ENCODE measurements around the gene TRIM38.
A peak's percentile ranks its signal among the peaks of the same experiment; 100 is the strongest.

TRIM38 gene

DNA sequence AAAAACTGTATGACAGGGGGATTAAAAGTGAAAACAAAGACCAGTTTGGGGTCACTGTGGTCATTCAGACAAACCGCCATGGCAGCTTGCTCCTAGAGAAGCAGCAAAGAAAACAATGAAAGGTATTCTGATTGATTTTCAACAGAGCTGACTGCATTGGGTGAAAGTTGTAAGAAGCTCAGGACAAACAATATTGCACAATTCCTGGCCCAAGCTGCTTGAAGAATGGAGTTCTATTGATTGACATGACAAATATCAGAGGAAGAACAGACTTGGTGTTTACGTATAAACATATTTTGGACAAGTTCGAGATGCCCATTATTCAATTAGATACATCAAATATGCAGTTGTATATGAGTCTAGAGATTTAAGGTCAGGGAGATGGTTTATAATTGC lies 62.0 kb downstream of the TRIM38 start:
- Histone ChIP-seq H3K4me1 (ENCODE audit: control insufficient read depth, low read depth, low read length) (peaks cover 6% of the 10 kb centered on the region), H3K4me3 (ENCODE audit: low read length) (no peak overlapping the region), H2BK5ac (ENCODE audit: low read length) (no peak overlapping the region)

DNA sequence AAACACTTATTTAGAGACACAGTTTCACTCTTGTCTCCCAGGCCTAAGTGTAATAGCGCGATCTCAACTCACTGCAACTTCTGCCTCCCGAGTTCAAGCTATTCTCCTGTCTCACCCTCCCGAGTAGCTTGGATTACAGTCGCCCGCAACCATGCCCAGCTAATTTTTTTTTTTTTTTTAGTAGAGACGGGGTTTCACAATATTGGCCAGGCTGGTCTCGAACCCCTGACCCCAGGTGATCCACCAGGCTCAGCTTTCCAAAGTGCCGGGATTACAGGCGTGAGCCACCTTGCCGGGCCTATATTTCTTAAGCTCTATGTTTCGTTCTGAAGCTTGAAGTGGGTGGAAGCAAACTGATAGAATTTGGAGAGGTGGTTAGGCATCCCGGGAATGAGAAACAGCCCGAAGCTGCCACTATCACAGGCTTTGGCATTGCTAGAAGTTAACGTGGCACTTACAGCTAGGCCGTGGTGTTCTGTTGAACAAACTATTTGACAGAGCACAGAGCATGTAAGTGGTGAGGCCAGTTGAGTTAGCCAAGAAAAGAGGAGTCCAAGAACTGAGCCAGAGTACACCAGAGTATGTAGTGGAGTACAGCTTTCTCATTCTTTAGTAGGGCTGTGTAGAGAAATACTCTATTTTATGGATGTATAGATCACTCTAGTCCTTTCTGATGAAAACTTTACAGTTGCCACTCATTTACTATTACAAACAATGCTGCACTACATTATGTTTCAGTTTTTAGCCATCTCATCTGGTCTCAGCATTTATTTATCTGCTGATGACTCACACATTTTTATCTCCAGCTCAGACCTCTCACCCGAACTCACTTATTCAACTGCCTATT lies 62.7 kb downstream of the TRIM38 start:
- Histone ChIP-seq H2BK120ac (ENCODE audit: low read depth, low read length) (peak overlapping the region; percentile 56), H3K18ac (ENCODE audit: low read length) (peak overlapping the region; percentile 64), H3K4ac (ENCODE audit: low read depth, low read length) (no peak overlapping the region), H2BK5ac (ENCODE audit: low read length) (peak overlapping the region; percentile 52), H4K5ac (ENCODE audit: low read length) (no peak overlapping the region), H3K56ac (ENCODE audit: low read length) (peak overlapping the region; percentile 89), H3K4me3 (ENCODE audit: low read length) (no peak overlapping the region), H3K36me3 (ENCODE audit: control insufficient read depth, insufficient read depth, low read length) (no peaks in the 10 kb centered on the region), H3K9ac (ENCODE audit: low read length) (peak overlapping the region; percentile 86), H3K4me1 (ENCODE audit: control insufficient read depth, low read depth, low read length) (peaks cover 6% of the 10 kb centered on the region), H4K8ac (ENCODE audit: low read depth, low read length) (no peak overlapping the region), H3K27me3 (ENCODE audit: insufficient read depth, low read length, poor library complexity) (no peaks in the 10 kb centered on the region), H3K27ac (ENCODE audit: low read depth, low read length) (peak overlapping the region; percentile 46), H3K23ac (ENCODE audit: low read length) (no peak overlapping the region), H3K4me2 (ENCODE audit: low read length) (no peak overlapping the region), H3K79me2 (ENCODE audit: control insufficient read depth, insufficient read depth, low read length) (no peaks in the 10 kb centered on the region), H2BK15ac (replicated peaks; ENCODE audit: low read depth) (peak overlapping the region; percentile 75), H2AK5ac (ENCODE audit: low read length) (no peak overlapping the region), H3K79me1 (ENCODE audit: low read length) (no peaks in the 10 kb centered on the region)
- no CpG with 5 or more reads among the region's 17 CpGs for WGBS (ENCODE audit: extremely low coverage, insufficient coverage, low lambda C conversion rate)
- DNase-seq = peak; percentile 71

More for the DNA sequence above, 62.0 kb downstream of the TRIM38 start:
- H2AK5ac ChIP-seq (ENCODE audit: low read length) = no peak overlapping the region
- no peak overlapping the region for H3K18ac ChIP-seq (ENCODE audit: low read length)
- no peak overlapping the region for H3K9ac ChIP-seq (ENCODE audit: low read length)
- no peak overlapping the region for H4K8ac ChIP-seq (ENCODE audit: low read depth, low read length)
- H3K79me2 ChIP-seq (ENCODE audit: control insufficient read depth, insufficient read depth, low read length) = no peaks in the 10 kb centered on the region
- H3K56ac ChIP-seq (ENCODE audit: low read length) = no peak overlapping the region
- H3K4me2 ChIP-seq (ENCODE audit: low read length) = no peak overlapping the region
- no peak overlapping the region for H3K27ac ChIP-seq (ENCODE audit: low read depth, low read length)
- WGBS (ENCODE audit: extremely low coverage, insufficient coverage, low lambda C conversion rate) = no CpG with 5 or more reads among the region's 3 CpGs
- no peak overlapping the region for H3K4ac ChIP-seq (ENCODE audit: low read depth, low read length)
- H3K23ac ChIP-seq (ENCODE audit: low read length) = no peak overlapping the region
- no peak for DNase-seq
- H2BK120ac ChIP-seq (ENCODE audit: low read depth, low read length) = peak overlapping the region; percentile 56
- H3K27me3 ChIP-seq (ENCODE audit: insufficient read depth, low read length, poor library complexity) = no peaks in the 10 kb centered on the region
- no peaks in the 10 kb centered on the region for H3K79me1 ChIP-seq (ENCODE audit: low read length)
- H4K5ac ChIP-seq (ENCODE audit: low read length) = no peak overlapping the region
- H3K36me3 ChIP-seq (ENCODE audit: control insufficient read depth, insufficient read depth, low read length) = no peaks in the 10 kb centered on the region
- no peak overlapping the region for H2BK15ac ChIP-seq (replicated peaks; ENCODE audit: low read depth)

DNA sequence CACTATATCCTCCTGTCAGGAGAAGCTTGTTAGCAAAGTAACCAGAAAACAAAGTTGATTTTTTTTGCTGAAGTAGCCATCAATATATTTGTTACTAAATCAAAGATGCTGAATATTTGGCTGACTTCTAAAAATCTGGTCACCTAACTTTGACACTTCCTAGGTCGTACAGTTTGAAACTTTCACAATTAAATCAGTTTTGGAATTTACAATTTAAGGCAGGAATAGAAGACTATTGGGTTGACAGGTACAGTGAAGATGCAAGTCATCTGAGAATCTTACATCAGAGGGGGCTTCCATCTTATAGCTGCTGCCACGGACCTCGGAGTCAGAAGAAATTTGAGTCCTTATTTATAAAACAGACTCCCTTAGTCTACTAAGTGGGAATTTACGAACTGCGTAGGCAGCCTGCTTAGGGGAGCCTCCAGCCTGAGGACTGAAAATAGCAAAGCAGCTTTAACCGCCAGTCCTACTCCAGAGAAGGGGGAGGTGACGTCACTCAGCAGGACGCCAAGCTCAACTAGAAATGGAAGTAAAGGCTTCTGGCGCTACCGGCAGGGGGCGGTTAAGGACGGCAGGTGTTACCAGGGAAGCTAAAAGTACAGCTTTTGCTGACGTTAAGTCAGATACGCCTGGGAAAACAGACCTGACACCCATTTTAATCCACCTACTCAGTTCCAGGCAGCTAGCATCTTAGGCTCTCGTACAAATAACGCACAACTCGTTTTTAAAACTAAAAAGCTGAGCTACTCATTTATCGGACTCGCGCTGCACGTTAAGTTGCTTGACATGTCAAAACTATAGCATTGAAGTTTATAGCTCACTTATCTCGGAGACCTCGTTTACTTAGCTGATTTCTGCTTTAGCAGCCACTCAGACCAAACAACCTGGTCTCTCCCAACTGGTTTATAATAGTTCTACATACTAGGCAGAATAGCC lies 63.6 kb downstream of the TRIM38 start:
- Histone ChIP-seq H3K4me3 (ENCODE audit: low read length) (peak overlapping the region; percentile 71), H3K79me1 (ENCODE audit: low read length) (no peaks in the 10 kb centered on the region), H3K27me3 (ENCODE audit: insufficient read depth, low read length, poor library complexity) (no peaks in the 10 kb centered on the region), H3K4me2 (ENCODE audit: low read length) (peak overlapping the region; percentile 66), H4K8ac (ENCODE audit: low read depth, low read length) (no peak overlapping the region), H3K23ac (ENCODE audit: low read length) (no peak overlapping the region), H3K36me3 (ENCODE audit: control insufficient read depth, insufficient read depth, low read length) (no peaks in the 10 kb centered on the region), H3K9ac (ENCODE audit: low read length) (peak overlapping the region; percentile 86), H2AK5ac (ENCODE audit: low read length) (no peak overlapping the region), H2BK5ac (ENCODE audit: low read length) (no peak overlapping the region), H3K4me1 (ENCODE audit: control insufficient read depth, low read depth, low read length) (peaks cover 6% of the 10 kb centered on the region), H2BK120ac (ENCODE audit: low read depth, low read length) (no peak overlapping the region), H3K79me2 (ENCODE audit: control insufficient read depth, insufficient read depth, low read length) (no peaks in the 10 kb centered on the region), H3K4ac (ENCODE audit: low read depth, low read length) (peak overlapping the region; percentile 91), H2BK15ac (replicated peaks; ENCODE audit: low read depth) (peak overlapping the region; percentile 75), H3K56ac (ENCODE audit: low read length) (peak overlapping the region; percentile 89), H3K27ac (ENCODE audit: low read depth, low read length) (peak overlapping the region; percentile 51), H4K5ac (ENCODE audit: low read length) (no peak overlapping the region), H3K18ac (ENCODE audit: low read length) (peak overlapping the region; percentile 93)
- WGBS (ENCODE audit: extremely low coverage, insufficient coverage, low lambda C conversion rate) = no CpG with 5 or more reads among the region's 23 CpGs
- DNase-seq = peak; percentile 98

DNA sequence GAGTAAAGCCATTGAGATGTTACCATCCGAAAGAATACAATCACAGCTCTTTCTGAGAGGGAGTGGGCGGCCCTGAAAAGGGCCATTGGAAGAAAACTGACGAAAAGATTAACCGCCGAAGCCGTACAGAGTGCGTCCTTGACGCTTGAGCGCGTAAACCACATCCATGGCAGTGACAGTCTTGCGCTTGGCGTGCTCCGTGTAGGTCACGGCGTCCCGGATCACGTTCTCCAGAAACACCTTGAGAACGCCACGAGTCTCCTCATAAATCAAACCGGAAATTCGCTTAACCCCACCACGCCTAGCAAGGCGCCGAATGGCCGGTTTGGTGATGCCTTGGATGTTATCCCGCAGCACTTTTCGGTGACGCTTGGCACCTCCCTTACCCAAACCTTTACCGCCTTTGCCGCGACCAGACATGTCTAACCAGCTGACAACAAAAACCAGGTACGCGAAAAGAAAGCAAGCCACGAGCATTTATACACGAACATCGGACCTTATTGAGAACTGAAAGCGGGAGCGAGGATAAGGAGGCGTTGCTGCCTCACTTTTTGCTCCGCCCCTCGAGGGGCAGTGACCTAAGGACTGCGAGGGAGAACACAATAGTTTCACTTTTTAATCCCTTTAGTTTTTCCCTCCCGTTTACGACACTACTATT lies 64.4 kb downstream of the TRIM38 start:
- Histone ChIP-seq H3K36me3 (ENCODE audit: control insufficient read depth, insufficient read depth, low read length) (no peaks in the 10 kb centered on the region), H3K56ac (ENCODE audit: low read length) (peak overlapping the region; percentile 89), H4K8ac (ENCODE audit: low read depth, low read length) (no peak overlapping the region), H2AK5ac (ENCODE audit: low read length) (no peak overlapping the region), H3K27me3 (ENCODE audit: insufficient read depth, low read length, poor library complexity) (no peaks in the 10 kb centered on the region), H3K79me2 (ENCODE audit: control insufficient read depth, insufficient read depth, low read length) (no peaks in the 10 kb centered on the region), H2BK120ac (ENCODE audit: low read depth, low read length) (no peak overlapping the region), H3K79me1 (ENCODE audit: low read length) (no peaks in the 10 kb centered on the region), H3K18ac (ENCODE audit: low read length) (peak overlapping the region; percentile 24), H3K9ac (ENCODE audit: low read length) (peak overlapping the region; percentile 86), H2BK15ac (replicated peaks; ENCODE audit: low read depth) (no peak overlapping the region), H3K4me2 (ENCODE audit: low read length) (peak overlapping the region; percentile 66), H3K4me3 (ENCODE audit: low read length) (peak overlapping the region; percentile 71), H3K23ac (ENCODE audit: low read length) (no peak overlapping the region), H4K5ac (ENCODE audit: low read length) (no peak overlapping the region), H3K4ac (ENCODE audit: low read depth, low read length) (no peak overlapping the region), H3K4me1 (ENCODE audit: control insufficient read depth, low read depth, low read length) (peaks cover 6% of the 10 kb centered on the region), H3K27ac (ENCODE audit: low read depth, low read length) (peak overlapping the region; percentile 51), H2BK5ac (ENCODE audit: low read length) (peak overlapping the region; percentile 51)
- no CpG with 5 or more reads among the region's 44 CpGs for WGBS (ENCODE audit: extremely low coverage, insufficient coverage, low lambda C conversion rate)
- peak; percentile 99 for DNase-seq

DNA sequence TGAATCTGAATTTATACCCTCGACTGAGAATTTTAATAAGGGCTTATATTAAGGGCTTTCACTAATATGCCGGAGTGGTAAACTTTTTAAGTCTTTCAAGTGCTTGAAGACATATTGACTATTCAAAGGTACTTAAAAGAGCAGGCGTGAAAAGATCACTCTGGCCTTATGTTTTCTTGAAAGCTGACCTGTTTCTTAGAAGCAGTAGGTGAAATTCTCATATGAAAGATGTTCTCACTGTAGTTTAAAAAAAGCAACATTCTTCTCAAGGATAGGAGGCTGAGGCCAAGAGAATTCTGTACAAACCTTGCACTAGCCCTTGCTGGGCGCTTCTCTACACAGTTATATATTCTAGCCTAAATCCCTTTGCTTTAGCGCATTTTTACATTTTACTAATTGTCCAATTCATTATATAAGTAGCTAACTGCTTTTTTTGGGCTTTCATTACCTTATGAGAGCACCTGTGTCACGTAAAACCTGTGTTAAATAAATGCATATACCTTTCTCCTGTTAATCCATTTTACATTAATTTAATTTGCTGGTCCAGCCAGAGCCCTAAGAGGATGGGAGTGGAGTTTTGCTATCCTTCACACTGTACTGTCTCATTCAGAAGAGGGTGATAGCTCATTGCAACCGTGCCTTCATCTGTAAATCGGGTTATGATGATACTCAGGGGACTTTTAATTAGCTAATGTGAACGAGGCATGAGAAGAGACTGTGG lies 65.0 kb downstream of the TRIM38 start:
- Histone ChIP-seq H3K36me3 (ENCODE audit: control insufficient read depth, insufficient read depth, low read length) (no peaks in the 10 kb centered on the region), H2BK15ac (replicated peaks; ENCODE audit: low read depth) (peak overlapping the region; percentile 100), H2BK120ac (ENCODE audit: low read depth, low read length) (peak overlapping the region; percentile 45), H3K18ac (ENCODE audit: low read length) (peak overlapping the region; percentile 97), H2AK5ac (ENCODE audit: low read length) (no peak overlapping the region), H3K79me1 (ENCODE audit: low read length) (no peaks in the 10 kb centered on the region), H3K79me2 (ENCODE audit: control insufficient read depth, insufficient read depth, low read length) (no peaks in the 10 kb centered on the region), H4K8ac (ENCODE audit: low read depth, low read length) (no peak overlapping the region), H3K4me3 (ENCODE audit: low read length) (no peak overlapping the region), H4K5ac (ENCODE audit: low read length) (no peak overlapping the region), H3K23ac (ENCODE audit: low read length) (no peak overlapping the region), H2BK5ac (ENCODE audit: low read length) (peak overlapping the region; percentile 61), H3K27me3 (ENCODE audit: insufficient read depth, low read length, poor library complexity) (no peaks in the 10 kb centered on the region), H3K4me2 (ENCODE audit: low read length) (no peak overlapping the region), H3K56ac (ENCODE audit: low read length) (peak overlapping the region; percentile 86), H3K9ac (ENCODE audit: low read length) (peak overlapping the region; percentile 80), H3K27ac (ENCODE audit: low read depth, low read length) (peak overlapping the region; percentile 71), H3K4me1 (ENCODE audit: control insufficient read depth, low read depth, low read length) (peaks cover 6% of the 10 kb centered on the region), H3K4ac (ENCODE audit: low read depth, low read length) (peak overlapping the region; percentile 36)
- no peak for DNase-seq
- WGBS (ENCODE audit: extremely low coverage, insufficient coverage, low lambda C conversion rate) = no CpG with 5 or more reads among the region's 9 CpGs
